LHCN-M2 (cell line): Measurements from ENCODE around the gene LRRTM4. TPM values are rescaled to one million over a fixed set of nuclear protein-coding genes. Genes with fewer than 3 reads are reported as not detected.

Source experiments
- DNase-seq: peaks from one replicate; pipeline ENCODE4 v3.0.0-alpha.2; 2012; ENCODE audit warnings: low read depth
- total RNA-seq: library from RNA; depleted of rRNA; stranded (reverse); fragments of >200 nt; gene quantifications from 2 replicates; pipeline ENCODE4 v1.2.3, GENCODE V29; 2014

Gene LRRTM4
- total RNA-seq, 1 experiment from 2014 or later: not detected

- DNase-seq: no peak
Measured at GRCh38 chr2:76998704-76999103, 523.5 kb downstream of the LRRTM4 start.

- no peak for DNase-seq
Measured at GRCh38 chr2:76998152-76998551, 524.0 kb downstream of the LRRTM4 start.

GRCh38 chr2:76997296-76997695 is 524.9 kb downstream of the LRRTM4 start:
- DNase-seq: no peak

- DNase-seq: no peak
Measured at GRCh38 chr2:76985387-76986136, 536.6 kb downstream of the LRRTM4 start.

GRCh38 chr2:76984359-76984758 is 537.8 kb downstream of the LRRTM4 start:
- no peak for DNase-seq

GRCh38 chr2:76980067-76980787 is 541.9 kb downstream of the LRRTM4 start:
- no peak for DNase-seq

- DNase-seq: no peak
Measured at GRCh38 chr2:76977846-76978727, 544.1 kb downstream of the LRRTM4 start.

GRCh38 chr2:76975752-76976151 is 546.4 kb downstream of the LRRTM4 start:
- DNase-seq: no peak

- no peak for DNase-seq
Measured at GRCh38 chr2:76973610-76974009, 548.6 kb downstream of the LRRTM4 start.

- DNase-seq: no peak
Measured at GRCh38 chr2:76965772-76966171, 556.4 kb downstream of the LRRTM4 start.

GRCh38 chr2:76958749-76959148 is 563.4 kb downstream of the LRRTM4 start:
- DNase-seq: no peak

GRCh38 chr2:76953733-76954347 is 568.3 kb downstream of the LRRTM4 start:
- no peak for DNase-seq

GRCh38 chr2:76946631-76947145 is 575.5 kb downstream of the LRRTM4 start:
- no peak for DNase-seq

- no peak for DNase-seq
Measured at GRCh38 chr2:76940559-76940958, 581.6 kb downstream of the LRRTM4 start.

- no peak for DNase-seq
Measured at GRCh38 chr2:76938153-76938552, 584.0 kb downstream of the LRRTM4 start.

GRCh38 chr2:76932550-76932949 is 589.6 kb downstream of the LRRTM4 start:
- DNase-seq: no peak

- no peak for DNase-seq
Measured at GRCh38 chr2:76930056-76930744, 592.0 kb downstream of the LRRTM4 start.

- no peak for DNase-seq
Measured at GRCh38 chr2:76928026-76928425, 594.1 kb downstream of the LRRTM4 start.

GRCh38 chr2:76921006-76921405 is 601.2 kb downstream of the LRRTM4 start:
- DNase-seq: no peak

- DNase-seq: no peak
Measured at GRCh38 chr2:76895469-76895868, 626.7 kb downstream of the LRRTM4 start.

- DNase-seq: no peak
Measured at GRCh38 chr2:76870581-76870980, 651.6 kb downstream of the LRRTM4 start.
